HL-60 (cell line): ENCODE results near the gene STK24.

Experiments
- DNase-seq, 2 experiments: peaks; one replicate each; pipeline ENCODE4 v3.0.0-alpha.2; 2010 to 2020; ENCODE audit warnings: low read depth in 1 of 2, low spot score in 1 of 2
- H3K27ac ChIP-seq: fragments of 250-450 bp; sonication (Bioruptor Pico); replicated peaks from 2 replicates; pipeline ENCODE4 v1.5.1; 2020; ENCODE audit warnings: mild to moderate bottlenecking, moderate library complexity
- H3K27me3 ChIP-seq: fragments of 250-450 bp; sonication (Bioruptor Pico); 2 replicates; pipeline ENCODE4 v1.5.1; 2021; ENCODE audit warnings: mild to moderate bottlenecking, moderate library complexity; ENCODE audit not compliant: insufficient read depth, poor library complexity, severe bottlenecking
- H3K4me3 ChIP-seq: replicated peaks from 2 replicates; pipeline ENCODE4 v1.5.1; 2011; ENCODE audit warnings: mild to moderate bottlenecking, control low read depth, low read length; ENCODE audit not compliant: insufficient read depth
- GABPA ChIP-seq: IDR thresholded peaks from 2 replicates; pipeline ENCODE4 v1.6.1; 2012; ENCODE audit warnings: low read depth
- POLR2AphosphoS5 ChIP-seq: IDR thresholded peaks from 2 replicates; pipeline ENCODE4 v1.6.1; 2012; ENCODE audit warnings: low read depth
- SPI1 ChIP-seq: IDR thresholded peaks from 2 replicates; pipeline ENCODE4 v1.6.1; 2012; ENCODE audit warnings: low read depth, mild to moderate bottlenecking, borderline replicate concordance
- TF ChIP-seq, protein P1 (sequence below): IDR thresholded peaks from one replicate; pipeline ENCODE4 v1.5.1; 2011; ENCODE audit warnings: low read length, control low read depth, inconsistent platforms; ENCODE audit not compliant: insufficient read depth
- TF ChIP-seq, protein P2 (sequence below): IDR thresholded peaks from 2 replicates; pipeline ENCODE4 v1.6.1; 2012; ENCODE audit warnings: low read depth; ENCODE audit not compliant: insufficient replicate concordance

The STK24 gene

DNA sequence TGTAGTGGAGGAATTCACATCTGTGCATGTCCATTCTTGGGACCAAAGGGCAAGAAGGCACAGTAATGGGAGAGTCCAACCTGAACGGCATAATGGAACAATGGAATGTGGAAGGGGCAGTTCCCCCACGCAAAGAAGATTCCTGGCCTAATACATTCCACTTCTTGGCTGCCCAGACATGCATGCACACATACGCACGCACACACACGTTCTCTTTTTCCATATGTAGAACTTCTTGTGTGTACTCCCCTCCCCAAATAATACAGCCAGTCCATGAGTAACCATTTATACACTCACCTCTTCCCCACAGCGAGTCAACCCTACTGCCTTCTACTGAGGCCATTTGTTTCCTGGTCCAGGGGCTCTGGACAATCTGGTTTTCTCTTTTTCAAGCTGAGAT lies 6.0 kb upstream of the STK24 start:
- Histone ChIP-seq H3K4me3 (no peak overlapping the region), H3K27me3 (no peaks in the 10 kb centered on the region), H3K27ac (no peak overlapping the region)
- DNase-seq, result no peak
- TF ChIP-seq, protein P1, sequence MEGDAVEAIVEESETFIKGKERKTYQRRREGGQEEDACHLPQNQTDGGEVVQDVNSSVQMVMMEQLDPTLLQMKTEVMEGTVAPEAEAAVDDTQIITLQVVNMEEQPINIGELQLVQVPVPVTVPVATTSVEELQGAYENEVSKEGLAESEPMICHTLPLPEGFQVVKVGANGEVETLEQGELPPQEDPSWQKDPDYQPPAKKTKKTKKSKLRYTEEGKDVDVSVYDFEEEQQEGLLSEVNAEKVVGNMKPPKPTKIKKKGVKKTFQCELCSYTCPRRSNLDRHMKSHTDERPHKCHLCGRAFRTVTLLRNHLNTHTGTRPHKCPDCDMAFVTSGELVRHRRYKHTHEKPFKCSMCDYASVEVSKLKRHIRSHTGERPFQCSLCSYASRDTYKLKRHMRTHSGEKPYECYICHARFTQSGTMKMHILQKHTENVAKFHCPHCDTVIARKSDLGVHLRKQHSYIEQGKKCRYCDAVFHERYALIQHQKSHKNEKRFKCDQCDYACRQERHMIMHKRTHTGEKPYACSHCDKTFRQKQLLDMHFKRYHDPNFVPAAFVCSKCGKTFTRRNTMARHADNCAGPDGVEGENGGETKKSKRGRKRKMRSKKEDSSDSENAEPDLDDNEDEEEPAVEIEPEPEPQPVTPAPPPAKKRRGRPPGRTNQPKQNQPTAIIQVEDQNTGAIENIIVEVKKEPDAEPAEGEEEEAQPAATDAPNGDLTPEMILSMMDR, result no peak
- TF ChIP-seq, protein P2, sequence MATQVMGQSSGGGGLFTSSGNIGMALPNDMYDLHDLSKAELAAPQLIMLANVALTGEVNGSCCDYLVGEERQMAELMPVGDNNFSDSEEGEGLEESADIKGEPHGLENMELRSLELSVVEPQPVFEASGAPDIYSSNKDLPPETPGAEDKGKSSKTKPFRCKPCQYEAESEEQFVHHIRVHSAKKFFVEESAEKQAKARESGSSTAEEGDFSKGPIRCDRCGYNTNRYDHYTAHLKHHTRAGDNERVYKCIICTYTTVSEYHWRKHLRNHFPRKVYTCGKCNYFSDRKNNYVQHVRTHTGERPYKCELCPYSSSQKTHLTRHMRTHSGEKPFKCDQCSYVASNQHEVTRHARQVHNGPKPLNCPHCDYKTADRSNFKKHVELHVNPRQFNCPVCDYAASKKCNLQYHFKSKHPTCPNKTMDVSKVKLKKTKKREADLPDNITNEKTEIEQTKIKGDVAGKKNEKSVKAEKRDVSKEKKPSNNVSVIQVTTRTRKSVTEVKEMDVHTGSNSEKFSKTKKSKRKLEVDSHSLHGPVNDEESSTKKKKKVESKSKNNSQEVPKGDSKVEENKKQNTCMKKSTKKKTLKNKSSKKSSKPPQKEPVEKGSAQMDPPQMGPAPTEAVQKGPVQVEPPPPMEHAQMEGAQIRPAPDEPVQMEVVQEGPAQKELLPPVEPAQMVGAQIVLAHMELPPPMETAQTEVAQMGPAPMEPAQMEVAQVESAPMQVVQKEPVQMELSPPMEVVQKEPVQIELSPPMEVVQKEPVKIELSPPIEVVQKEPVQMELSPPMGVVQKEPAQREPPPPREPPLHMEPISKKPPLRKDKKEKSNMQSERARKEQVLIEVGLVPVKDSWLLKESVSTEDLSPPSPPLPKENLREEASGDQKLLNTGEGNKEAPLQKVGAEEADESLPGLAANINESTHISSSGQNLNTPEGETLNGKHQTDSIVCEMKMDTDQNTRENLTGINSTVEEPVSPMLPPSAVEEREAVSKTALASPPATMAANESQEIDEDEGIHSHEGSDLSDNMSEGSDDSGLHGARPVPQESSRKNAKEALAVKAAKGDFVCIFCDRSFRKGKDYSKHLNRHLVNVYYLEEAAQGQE, result no peak
- TF ChIP-seq POLR2AphosphoS5, result no peak
- no peak for TF ChIP-seq SPI1
- TF ChIP-seq GABPA, result no peak

DNA sequence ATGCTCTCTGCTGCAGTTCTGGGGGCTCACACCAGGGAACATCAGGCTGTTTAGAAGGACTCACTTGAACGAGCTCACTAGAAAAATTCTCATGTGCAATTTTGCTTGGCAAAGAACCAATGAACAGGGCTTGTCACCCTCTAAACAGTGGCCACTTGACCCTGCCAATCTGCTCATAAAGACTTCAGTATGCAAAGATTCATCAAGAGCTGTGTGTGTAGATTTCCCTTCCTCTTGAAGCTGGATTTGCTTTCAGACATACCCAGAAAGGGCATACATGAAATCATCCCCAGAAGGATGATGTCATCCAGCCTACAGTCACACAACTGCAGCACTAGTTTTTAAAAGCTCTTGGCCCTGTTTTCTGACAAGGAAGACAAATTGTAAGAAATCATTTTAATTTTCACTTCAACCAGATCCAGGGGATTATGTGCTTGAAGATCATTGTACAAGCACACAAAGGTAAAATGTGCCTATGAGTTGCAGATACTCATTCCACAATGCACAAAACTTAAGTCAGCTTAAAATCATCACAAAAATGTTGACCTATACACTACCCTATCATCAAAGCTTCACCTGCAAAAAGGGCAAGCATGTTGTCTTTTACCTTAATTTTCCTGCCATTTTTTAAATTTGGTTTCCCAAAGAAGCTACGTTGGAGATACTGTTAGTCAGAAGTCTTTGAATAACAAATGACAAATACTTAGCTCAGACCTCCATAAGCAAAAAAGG lies 5.2 kb upstream of the STK24 start:
- H3K27ac ChIP-seq, result no peak overlapping the region

DNA sequence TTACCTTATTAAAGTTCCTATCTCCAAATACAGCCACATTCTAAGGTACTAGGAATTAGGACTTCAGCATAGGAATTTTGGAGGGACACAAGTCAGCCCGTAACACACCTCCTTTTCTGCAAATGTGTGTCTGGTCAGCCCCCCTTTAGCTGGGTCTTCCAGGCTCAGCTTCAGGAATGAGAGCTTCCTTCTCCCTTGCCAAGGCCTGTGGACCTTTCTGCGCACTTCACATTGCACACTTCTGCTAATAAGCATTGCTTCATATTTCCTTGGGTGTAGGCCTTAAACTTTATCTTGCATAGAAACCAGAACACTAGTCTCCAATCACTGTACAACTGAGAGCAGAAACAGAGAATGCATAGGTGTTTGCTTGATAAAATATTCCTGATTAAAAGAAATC lies 4.5 kb upstream of the STK24 start:
- no peak for TF ChIP-seq SPI1
- TF ChIP-seq, protein P1, result no peak
- TF ChIP-seq, protein P2, result no peak
- TF ChIP-seq GABPA, result no peak
- no peak for TF ChIP-seq POLR2AphosphoS5
- H3K4me3 ChIP-seq, result no peak overlapping the region
- DNase-seq, result no peak
- H3K27me3 ChIP-seq, result no peaks in the 10 kb centered on the region
- no peak overlapping the region for H3K27ac ChIP-seq

More for the DNA sequence above, 5.2 kb upstream of the STK24 start:
- TF ChIP-seq GABPA (no peak), POLR2AphosphoS5 (no peak)
- DNase-seq, result no peak
- no peaks in the 10 kb centered on the region for H3K27me3 ChIP-seq
- H3K4me3 ChIP-seq, result no peak overlapping the region

DNA sequence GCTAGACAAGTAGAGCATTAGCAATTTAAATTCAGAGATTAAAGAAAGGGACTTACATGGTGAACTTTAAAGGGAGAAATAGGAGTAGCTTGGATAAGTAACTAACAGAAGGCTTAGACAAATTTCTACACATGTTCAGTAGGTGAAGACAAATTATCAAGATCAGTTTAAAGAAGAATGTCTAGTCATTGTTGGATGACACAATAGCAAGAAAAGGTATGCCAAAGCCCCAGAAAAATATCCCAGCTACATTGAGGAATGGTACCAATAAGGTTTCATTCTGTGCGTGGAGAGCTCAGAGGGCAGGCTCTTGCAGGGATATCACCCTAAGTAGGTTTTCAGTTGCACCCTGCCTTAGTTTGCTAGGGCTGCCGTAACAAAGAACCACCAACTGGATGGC lies 3.5 kb upstream of the STK24 start:
- Histone ChIP-seq H3K27ac (no peak overlapping the region), H3K4me3 (no peak overlapping the region), H3K27me3 (no peaks in the 10 kb centered on the region)
- DNase-seq, result no peak
- TF ChIP-seq, protein P2, result no peak
